Subcutaneous adipose tissue (tissue), 4 donors: ENCODE measurements around the gene PRR20G. TPM values are rescaled to one million over a fixed set of nuclear protein-coding genes. Genes with fewer than 3 reads are reported as not detected.

Source experiments
- CTCF ChIP-seq: fragments of 450-650 bp; IDR thresholded peaks from one replicate; pipeline ENCODE4 v1.5.1; 2016; ENCODE audit warnings: low read depth, mild to moderate bottlenecking, control low read depth, antibody characterized with exemption, moderate library complexity
- total RNA-seq, 4 donors: library from RNA; depleted of rRNA; stranded (reverse); fragments of >200 nt; gene quantifications; one replicate each; pipeline ENCODE4 v1.1.0, GENCODE V29; 2016

Gene PRR20G
- total RNA-seq, 4 donors from 2014 or later = not detected

GRCh38 chr3:127312818-127313217 lies 25.0 kb upstream of the PRR20G start:
- TF ChIP-seq CTCF = no peak

GRCh38 chr3:127307916-127308315 lies 20.1 kb upstream of the PRR20G start:
- no peak for TF ChIP-seq CTCF

GRCh38 chr3:127307112-127307835 lies 19.4 kb upstream of the PRR20G start:
- TF ChIP-seq CTCF = no peak

- TF ChIP-seq CTCF = no peak
These were observed 18.7 kb upstream of the PRR20G start for GRCh38 chr3:127306361-127307111.

GRCh38 chr3:127305499-127306060 lies 17.7 kb upstream of the PRR20G start:
- no peak for TF ChIP-seq CTCF

- TF ChIP-seq CTCF = no peak
These were observed 16.4 kb upstream of the PRR20G start for GRCh38 chr3:127304121-127304744.

- TF ChIP-seq CTCF = no peak
These were observed 11.4 kb upstream of the PRR20G start for GRCh38 chr3:127299276-127299675.
